Stomach smooth muscle (tissue), 2 donors: ENCODE data around the gene STRA8.
"Not testable (repeated sequence)": the region's sequence is repeated elsewhere in the genome, so short reads cannot be mapped to it uniquely, and the experiment has no call there.

Experiments
- H3K27ac ChIP-seq: one replicate; pipeline ENCODE4 v1.7.0; 2013; ENCODE audit warnings: mild to moderate bottlenecking, low read length, inconsistent platforms
- H3K27me3 ChIP-seq, 2 donors: one replicate each; pipeline ENCODE4 v1.7.0; 2013; ENCODE audit warnings: low read length in 2 of 2; ENCODE audit not compliant: insufficient read depth in 2 of 2, control insufficient read depth in 1 of 2
- H3K36me3 ChIP-seq, 2 donors: one replicate each; pipeline ENCODE4 v1.7.0; 2013; ENCODE audit warnings: low read length in 2 of 2; ENCODE audit not compliant: control insufficient read depth in 2 of 2, insufficient read depth in 2 of 2
- H3K4me1 ChIP-seq: one replicate; pipeline ENCODE4 v1.7.0; 2013; ENCODE audit warnings: low read length; ENCODE audit not compliant: control insufficient read depth, insufficient read depth
- H3K4me3 ChIP-seq, 2 donors: one replicate each; pipeline ENCODE4 v1.7.0; 2013; ENCODE audit warnings: low read length in 2 of 2
- H3K9ac ChIP-seq, 2 donors: one replicate each; pipeline ENCODE4 v1.7.0; 2013; ENCODE audit warnings: low read length in 2 of 2, mild to moderate bottlenecking in 1 of 2
- H3K9me3 ChIP-seq, 2 donors: one replicate each; pipeline ENCODE4 v1.7.0; 2013; ENCODE audit warnings: low read length in 2 of 2; ENCODE audit not compliant: control insufficient read depth in 2 of 2
- donor health status: healthy.
- donor health status: Pancreatic carcinoma.

The STRA8 gene

DNA sequence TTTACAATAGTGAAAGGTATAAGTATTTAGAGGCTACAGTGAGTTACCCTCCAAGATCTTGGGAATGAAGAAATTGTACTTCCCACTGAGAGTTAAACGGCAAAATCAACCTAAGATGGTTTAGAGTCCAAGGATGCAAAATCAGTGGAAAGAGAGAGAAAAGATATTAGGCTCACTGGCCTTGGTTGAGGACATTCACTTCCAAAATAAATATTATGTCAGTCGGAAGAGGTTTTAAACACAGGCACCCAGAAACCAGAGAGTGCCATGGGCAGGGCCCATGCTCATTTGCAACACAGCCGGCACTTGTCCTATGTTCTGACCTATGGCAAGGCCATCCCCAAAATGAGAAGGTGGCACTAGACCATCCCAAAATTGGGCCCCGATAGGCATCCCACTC, 18.5 kb upstream of the STRA8 start:
- Histone ChIP-seq H3K36me3 (no peaks in the 10 kb centered on the region), H3K4me1 (peaks cover 14% of the 10 kb centered on the region), H3K27ac (no peak overlapping the region), H3K27me3 (peaks cover 0 to 2% of the 10 kb centered on the region in 2 donors), H3K4me3 (no peak overlapping the region), H3K9me3 (no peaks in the 10 kb centered on the region), H3K9ac (no peak overlapping the region)

DNA sequence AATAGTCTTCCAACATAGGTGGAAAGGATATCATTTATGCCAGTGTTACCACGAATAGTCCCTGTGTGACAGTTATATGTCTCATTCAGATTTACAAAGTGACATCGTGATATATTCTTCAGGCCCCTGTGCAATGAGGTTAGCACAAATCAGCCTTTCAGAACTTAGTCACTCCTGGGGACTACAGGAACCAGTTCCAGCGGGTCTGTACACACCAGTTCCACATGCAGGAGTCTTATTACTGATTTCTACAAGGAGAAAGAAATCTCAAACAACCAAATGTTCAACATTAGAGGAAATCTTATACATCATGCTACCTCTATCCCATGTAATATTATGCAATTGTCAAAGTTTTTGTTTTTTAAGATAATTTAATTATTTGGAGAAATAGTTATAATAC, 17.9 kb upstream of the STRA8 start:
- Histone ChIP-seq H3K36me3 (no peaks in the 10 kb centered on the region), H3K4me1 (peaks cover 8% of the 10 kb centered on the region), H3K9ac (no peak overlapping the region), H3K9me3 (no peaks in the 10 kb centered on the region), H3K27ac (no peak overlapping the region), H3K4me3 (no peak overlapping the region), H3K27me3 (peaks cover 0 to 2% of the 10 kb centered on the region in 2 donors)

DNA sequence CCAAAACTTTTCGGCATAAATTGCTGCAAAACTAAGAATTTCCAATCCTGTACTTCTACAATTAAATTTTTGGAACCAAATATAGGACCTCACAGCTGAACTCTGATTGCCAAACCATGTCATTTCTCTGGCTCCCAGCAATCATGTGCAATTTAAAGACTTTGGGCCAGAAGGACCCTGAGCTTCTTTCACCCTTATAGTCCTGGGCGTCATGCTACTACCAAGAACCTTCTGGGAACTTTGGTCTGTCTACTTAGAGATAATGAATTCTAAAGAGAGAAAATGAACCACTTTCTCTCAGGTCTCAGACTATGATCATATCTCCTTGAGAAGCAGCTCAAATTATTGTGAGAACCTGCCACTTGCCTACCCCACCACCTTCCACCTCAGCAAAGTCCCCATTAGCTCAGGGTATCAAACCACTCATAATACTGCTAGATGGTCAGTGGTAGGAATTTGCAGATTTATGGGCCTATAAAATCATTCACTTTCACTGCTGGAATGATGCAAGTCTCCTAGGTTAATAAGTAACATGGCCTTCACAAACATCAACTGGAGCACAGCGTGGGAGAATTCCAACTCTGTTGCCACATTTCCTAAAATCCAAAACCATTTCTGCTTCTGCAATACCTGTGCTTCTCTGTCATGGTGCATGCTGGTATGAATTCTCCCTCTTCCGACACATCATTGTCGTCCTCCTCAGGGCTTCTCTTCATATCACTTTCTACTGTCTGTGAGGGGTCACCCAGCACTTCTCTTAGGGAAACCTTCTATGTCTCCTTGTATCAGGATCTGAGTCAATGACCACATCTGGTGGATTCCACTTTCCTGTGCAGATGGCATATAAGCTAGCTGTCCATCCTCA, 15.8 kb upstream of the STRA8 start:
- H3K4me1 ChIP-seq, result no peaks in the 10 kb centered on the region
- no peak overlapping the region for H3K9ac ChIP-seq
- no peaks in the 10 kb centered on the region for H3K36me3 ChIP-seq
- peaks cover 0 to 2% of the 10 kb centered on the region in 2 donors for H3K27me3 ChIP-seq
- H3K9me3 ChIP-seq, result no peaks in the 10 kb centered on the region
- no peak overlapping the region for H3K27ac ChIP-seq
- H3K4me3 ChIP-seq, result no peak overlapping the region

GRCh38 chr7:135224027-135224426, 9.6 kb upstream of the STRA8 start:
- H3K9ac ChIP-seq, result no peak overlapping the region
- no peaks in the 10 kb centered on the region for H3K9me3 ChIP-seq
- no peak overlapping the region for H3K4me3 ChIP-seq
- H3K4me1 ChIP-seq, result no peaks in the 10 kb centered on the region
- no peaks in the 10 kb centered on the region for H3K36me3 ChIP-seq
- peaks cover 0 to 2% of the 10 kb centered on the region in 2 donors for H3K27me3 ChIP-seq
- no peak overlapping the region for H3K27ac ChIP-seq

DNA sequence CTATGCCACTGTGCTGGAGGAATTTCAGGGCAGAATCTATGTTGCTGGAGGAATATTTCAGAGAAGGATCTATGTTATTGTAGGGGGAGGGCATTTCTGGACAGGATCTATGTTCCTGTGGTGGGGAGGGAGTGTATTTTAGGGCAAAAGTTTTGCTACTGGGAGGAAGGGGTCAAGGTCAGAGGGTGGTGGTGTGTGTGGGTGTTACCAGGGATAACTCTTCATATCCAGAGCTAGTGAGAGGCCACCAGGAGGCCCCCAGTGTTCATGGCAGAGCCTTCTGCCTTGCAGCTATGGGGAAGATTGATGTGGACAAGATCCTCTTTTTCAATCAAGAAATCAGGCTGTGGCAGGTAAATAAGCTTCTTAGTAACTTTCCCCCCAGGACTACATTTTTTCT, 2.0 kb upstream of the STRA8 start:
- no peak overlapping the region for H3K9ac ChIP-seq
- no peaks in the 10 kb centered on the region for H3K9me3 ChIP-seq
- no peaks in the 10 kb centered on the region for H3K27me3 ChIP-seq
- no peak overlapping the region for H3K27ac ChIP-seq
- no peak overlapping the region for H3K4me3 ChIP-seq
- no peaks in the 10 kb centered on the region for H3K36me3 ChIP-seq
- H3K4me1 ChIP-seq, result no peaks in the 10 kb centered on the region

DNA sequence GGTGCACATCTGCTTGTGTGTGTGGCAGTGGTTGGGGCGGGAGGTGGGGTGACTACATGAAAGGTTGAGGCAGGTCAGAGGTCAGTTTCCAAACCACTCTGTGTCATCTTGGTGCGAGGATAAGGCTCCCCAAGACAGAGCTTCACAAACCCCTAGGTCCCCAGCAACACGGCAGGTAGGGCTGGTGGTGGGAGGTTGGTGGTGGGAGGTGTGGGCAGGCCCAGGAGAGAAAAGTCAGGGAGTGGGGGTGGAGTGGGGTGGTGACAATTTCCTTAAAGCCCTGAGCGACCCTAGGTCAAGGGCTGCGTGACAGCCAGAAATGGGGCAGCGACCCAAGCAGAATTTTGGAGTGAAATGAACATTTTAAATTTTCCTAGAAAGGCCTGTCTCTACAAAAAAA, 1.6 kb upstream of the STRA8 start:
- H3K4me1 ChIP-seq, result no peaks in the 10 kb centered on the region
- no peaks in the 10 kb centered on the region for H3K36me3 ChIP-seq
- no peak overlapping the region for H3K4me3 ChIP-seq
- no peaks in the 10 kb centered on the region for H3K27me3 ChIP-seq
- no peak overlapping the region for H3K27ac ChIP-seq
- H3K9me3 ChIP-seq, result no peaks in the 10 kb centered on the region
- H3K9ac ChIP-seq, result no peak overlapping the region

DNA sequence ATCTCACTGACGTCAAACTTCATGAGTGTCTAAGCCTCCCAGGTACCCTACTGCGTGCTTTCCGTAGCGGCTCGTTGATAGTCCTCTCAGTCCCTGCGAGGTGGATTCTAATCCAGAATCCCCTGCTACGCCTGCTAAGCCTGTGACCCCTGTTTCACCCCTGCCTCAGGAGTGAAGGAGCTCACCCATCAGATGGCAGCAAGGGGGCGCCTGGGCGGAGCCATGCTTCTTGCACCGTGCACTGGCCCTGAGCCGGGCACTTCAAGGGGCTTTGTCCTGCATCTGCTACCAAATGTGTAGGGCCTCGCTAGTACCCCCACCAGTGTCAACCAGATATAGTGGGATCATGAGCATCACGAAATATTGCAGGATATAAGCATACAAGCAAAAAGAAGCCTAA, 918 bp upstream of the STRA8 start:
- Histone ChIP-seq H3K27me3 (no peaks in the 10 kb centered on the region), H3K27ac (no peak overlapping the region), H3K9me3 (no peaks in the 10 kb centered on the region), H3K36me3 (no peaks in the 10 kb centered on the region), H3K9ac (no peak overlapping the region), H3K4me1 (no peaks in the 10 kb centered on the region), H3K4me3 (no peak overlapping the region)

GRCh38 chr7:135234095-135234494, 457 bp downstream of the STRA8 start:
- not testable (repeated sequence) for H3K9me3 ChIP-seq, H3K27ac ChIP-seq, H3K9ac ChIP-seq, H3K4me3 ChIP-seq, H3K4me1 ChIP-seq, H3K27me3 ChIP-seq, H3K36me3 ChIP-seq

- H3K4me3 ChIP-seq, result no peak overlapping the region
- no peak overlapping the region for H3K9ac ChIP-seq
- no peaks in the 10 kb centered on the region for H3K9me3 ChIP-seq
- no peaks in the 10 kb centered on the region for H3K4me1 ChIP-seq
- H3K27ac ChIP-seq, result no peak overlapping the region
- H3K27me3 ChIP-seq, result peaks cover 0 to 3% of the 10 kb centered on the region in 2 donors
- no peaks in the 10 kb centered on the region for H3K36me3 ChIP-seq
These were observed 1.1 kb downstream of the STRA8 start for GRCh38 chr7:135234727-135235126.

GRCh38 chr7:135235841-135236240, 2.2 kb downstream of the STRA8 start:
- no peaks in the 10 kb centered on the region for H3K4me1 ChIP-seq
- peaks cover 0 to 3% of the 10 kb centered on the region in 2 donors for H3K27me3 ChIP-seq
- no peaks in the 10 kb centered on the region for H3K9me3 ChIP-seq
- H3K27ac ChIP-seq, result no peak overlapping the region
- no peaks in the 10 kb centered on the region for H3K36me3 ChIP-seq
- no peak overlapping the region for H3K9ac ChIP-seq
- no peak overlapping the region for H3K4me3 ChIP-seq

DNA sequence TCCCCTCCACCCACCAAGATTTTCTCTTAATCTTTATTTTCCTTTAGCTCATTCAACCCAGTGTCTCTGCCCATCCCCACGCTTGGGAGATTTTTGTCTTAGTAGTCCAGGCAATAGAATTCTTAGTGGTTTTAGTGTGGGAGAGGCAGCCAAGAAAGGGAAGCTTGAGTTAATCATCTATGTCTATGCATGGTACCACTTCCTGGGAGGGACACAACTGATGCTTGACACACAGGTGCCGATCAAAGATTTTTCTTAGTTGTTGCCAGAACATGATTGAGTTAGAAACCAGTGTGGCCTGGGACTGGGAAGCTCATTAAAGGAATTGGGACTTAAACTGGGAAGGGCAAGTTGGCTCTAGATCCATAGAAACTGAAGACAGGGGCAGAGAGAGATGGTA, 3.1 kb downstream of the STRA8 start:
- Histone ChIP-seq H3K4me1 (no peaks in the 10 kb centered on the region), H3K36me3 (no peaks in the 10 kb centered on the region), H3K27ac (no peak overlapping the region), H3K27me3 (peaks cover 0 to 3% of the 10 kb centered on the region in 2 donors), H3K9ac (no peak overlapping the region), H3K9me3 (no peaks in the 10 kb centered on the region), H3K4me3 (no peak overlapping the region)
